ENCODE measurements around the gene CISD3. TPM values are rescaled to one million over a fixed set of nuclear protein-coding genes. Genes with fewer than 3 reads are reported as not detected.

CISD3 gene
- total and polyA plus RNA-seq, 4 donors = 4.5 to 152 (median 37.3) TPM

GRCh38 chr17:38713456-38714075 is 16.6 kb upstream of the CISD3 start:
- no peaks in the 10 kb centered on the region for H3K27me3 ChIP-seq (ENCODE audit: control insufficient read depth in 4 of 4, insufficient read depth in 4 of 4, low read length in 3 of 4)
- H3K4me1 ChIP-seq (ENCODE audit: control insufficient read depth in 4 of 4, insufficient read depth in 4 of 4, low read length in 3 of 4) = peaks cover 0 to 4% (median 0%) of the 10 kb centered on the region in 4 donors
- H3K36me3 ChIP-seq (ENCODE audit: control insufficient read depth in 4 of 4, insufficient read depth in 3 of 4, low read depth in 1 of 4, low read length in 3 of 4) = peaks cover 6 to 49% (median 15%) of the 10 kb centered on the region in 4 donors
- H3K4me3 ChIP-seq (ENCODE audit: low read depth in 1 of 3, low read length in 3 of 3) = no peak overlapping the region
- H3K9me3 ChIP-seq (ENCODE audit: control insufficient read depth in 4 of 4, low read length in 3 of 4) = no peaks in the 10 kb centered on the region
- TF ChIP-seq SP1 (IDR thresholded peaks at IDR 0.05) (no peak), RXRA (IDR thresholded peaks at IDR 0.05) (no peak), FOXA2 (IDR thresholded peaks at IDR 0.05) (no peak), HNF4A (conservative IDR thresholded peaks at IDR 0.05) (no peak)
- H3K27ac ChIP-seq (ENCODE audit: low read depth in 1 of 2, low read length in 2 of 2) = no peak overlapping the region
- no peak overlapping the region for H3K9ac ChIP-seq (ENCODE audit: low read depth in 1 of 2, low read length in 2 of 2)
- 87% methylated on average over 11 of the region's 11 CpGs for WGBS
- no peak for DNase-seq (ENCODE audit: low spot score)

DNA sequence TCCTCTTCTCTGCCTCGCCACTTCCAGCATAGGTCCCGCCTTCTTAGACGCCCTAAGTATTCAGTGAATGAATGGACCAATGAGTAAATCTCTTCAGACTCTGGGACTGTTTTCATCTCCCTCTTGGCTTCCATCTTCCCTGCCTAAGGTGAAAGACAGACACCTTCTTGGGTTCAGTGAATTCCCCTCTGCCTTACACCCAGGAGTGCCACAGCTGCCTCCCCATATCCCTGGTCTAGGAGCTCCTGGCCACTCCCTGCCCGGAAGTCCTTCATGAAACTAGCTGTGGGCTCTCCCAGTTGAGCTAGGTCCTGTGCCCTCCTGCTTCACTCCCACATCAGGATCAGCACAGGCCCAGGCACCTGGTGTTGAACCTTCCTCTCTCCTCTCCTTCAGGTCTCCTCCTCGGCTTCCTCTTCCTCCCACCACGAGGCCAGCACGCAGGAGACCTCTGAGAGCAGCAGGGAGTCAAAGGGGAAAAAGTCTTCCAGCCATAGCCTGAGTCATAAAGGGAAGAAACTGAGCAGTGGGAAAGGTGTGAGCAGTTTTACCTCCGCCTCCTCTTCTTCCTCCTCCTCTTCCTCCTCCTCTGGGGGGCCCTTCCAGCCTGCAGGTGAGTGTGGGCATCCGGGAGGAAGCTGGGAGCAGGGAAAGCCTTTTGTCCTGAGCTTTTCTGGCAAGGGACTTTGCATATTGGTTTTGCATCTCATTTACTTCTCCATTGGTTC is 14.8 kb upstream of the CISD3 start:
- Histone ChIP-seq H3K4me3 (ENCODE audit: low read depth in 1 of 3, low read length in 3 of 3) (no peak overlapping the region), H3K27me3 (ENCODE audit: control insufficient read depth in 4 of 4, insufficient read depth in 4 of 4, low read length in 3 of 4) (no peaks in the 10 kb centered on the region), H3K4me1 (ENCODE audit: control insufficient read depth in 4 of 4, insufficient read depth in 4 of 4, low read length in 3 of 4) (peaks cover 0 to 4% (median 0%) of the 10 kb centered on the region in 4 donors), H3K36me3 (ENCODE audit: control insufficient read depth in 4 of 4, insufficient read depth in 3 of 4, low read depth in 1 of 4, low read length in 3 of 4) (peaks cover 6 to 47% (median 15%) of the 10 kb centered on the region in 4 donors), H3K9ac (ENCODE audit: low read depth in 1 of 2, low read length in 2 of 2) (no peak overlapping the region), H3K27ac (ENCODE audit: low read depth in 1 of 2, low read length in 2 of 2) (no peak overlapping the region), H3K9me3 (ENCODE audit: control insufficient read depth in 4 of 4, low read length in 3 of 4) (no peaks in the 10 kb centered on the region)
- DNase-seq (ENCODE audit: low spot score) = no peak
- 91% methylated on average over 9 of the region's 9 CpGs for WGBS
- TF ChIP-seq SP1 (IDR thresholded peaks at IDR 0.05) (no peak), EGR1 (IDR thresholded peaks at IDR 0.05; ENCODE audit: low read depth in 2 of 2) (no peak), TAF1 (conservative IDR thresholded peaks at IDR 0.05) (no peak), RXRA (IDR thresholded peaks at IDR 0.05) (no peak), JUND (IDR thresholded peaks at IDR 0.05) (no peak), FOXA1 (IDR thresholded peaks at IDR 0.05) (no peak), FOXA2 (IDR thresholded peaks at IDR 0.05) (no peak), HNF4G (IDR thresholded peaks at IDR 0.05) (no peak), YY1 (IDR thresholded peaks at IDR 0.05) (no peak), RAD21 (IDR thresholded peaks at IDR 0.05) (no peak), GABPA (IDR thresholded peaks at IDR 0.05 in 1 of 2, conservative IDR thresholded peaks at IDR 0.05 in 1 of 2) (no peak)
- TF ChIP-seq, protein P1, sequence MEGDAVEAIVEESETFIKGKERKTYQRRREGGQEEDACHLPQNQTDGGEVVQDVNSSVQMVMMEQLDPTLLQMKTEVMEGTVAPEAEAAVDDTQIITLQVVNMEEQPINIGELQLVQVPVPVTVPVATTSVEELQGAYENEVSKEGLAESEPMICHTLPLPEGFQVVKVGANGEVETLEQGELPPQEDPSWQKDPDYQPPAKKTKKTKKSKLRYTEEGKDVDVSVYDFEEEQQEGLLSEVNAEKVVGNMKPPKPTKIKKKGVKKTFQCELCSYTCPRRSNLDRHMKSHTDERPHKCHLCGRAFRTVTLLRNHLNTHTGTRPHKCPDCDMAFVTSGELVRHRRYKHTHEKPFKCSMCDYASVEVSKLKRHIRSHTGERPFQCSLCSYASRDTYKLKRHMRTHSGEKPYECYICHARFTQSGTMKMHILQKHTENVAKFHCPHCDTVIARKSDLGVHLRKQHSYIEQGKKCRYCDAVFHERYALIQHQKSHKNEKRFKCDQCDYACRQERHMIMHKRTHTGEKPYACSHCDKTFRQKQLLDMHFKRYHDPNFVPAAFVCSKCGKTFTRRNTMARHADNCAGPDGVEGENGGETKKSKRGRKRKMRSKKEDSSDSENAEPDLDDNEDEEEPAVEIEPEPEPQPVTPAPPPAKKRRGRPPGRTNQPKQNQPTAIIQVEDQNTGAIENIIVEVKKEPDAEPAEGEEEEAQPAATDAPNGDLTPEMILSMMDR (IDR thresholded peaks at IDR 0.05; ENCODE audit: low read depth, low read length, missing input control) = no peak
- TF ChIP-seq, protein P2, sequence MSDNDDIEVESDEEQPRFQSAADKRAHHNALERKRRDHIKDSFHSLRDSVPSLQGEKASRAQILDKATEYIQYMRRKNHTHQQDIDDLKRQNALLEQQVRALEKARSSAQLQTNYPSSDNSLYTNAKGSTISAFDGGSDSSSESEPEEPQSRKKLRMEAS (IDR thresholded peaks at IDR 0.05) = no peak
- TF ChIP-seq, protein P3, sequence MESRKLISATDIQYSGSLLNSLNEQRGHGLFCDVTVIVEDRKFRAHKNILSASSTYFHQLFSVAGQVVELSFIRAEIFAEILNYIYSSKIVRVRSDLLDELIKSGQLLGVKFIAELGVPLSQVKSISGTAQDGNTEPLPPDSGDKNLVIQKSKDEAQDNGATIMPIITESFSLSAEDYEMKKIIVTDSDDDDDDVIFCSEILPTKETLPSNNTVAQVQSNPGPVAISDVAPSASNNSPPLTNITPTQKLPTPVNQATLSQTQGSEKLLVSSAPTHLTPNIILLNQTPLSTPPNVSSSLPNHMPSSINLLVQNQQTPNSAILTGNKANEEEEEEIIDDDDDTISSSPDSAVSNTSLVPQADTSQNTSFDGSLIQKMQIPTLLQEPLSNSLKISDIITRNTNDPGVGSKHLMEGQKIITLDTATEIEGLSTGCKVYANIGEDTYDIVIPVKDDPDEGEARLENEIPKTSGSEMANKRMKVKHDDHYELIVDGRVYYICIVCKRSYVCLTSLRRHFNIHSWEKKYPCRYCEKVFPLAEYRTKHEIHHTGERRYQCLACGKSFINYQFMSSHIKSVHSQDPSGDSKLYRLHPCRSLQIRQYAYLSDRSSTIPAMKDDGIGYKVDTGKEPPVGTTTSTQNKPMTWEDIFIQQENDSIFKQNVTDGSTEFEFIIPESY (IDR thresholded peaks at IDR 0.05) = no peak
- TF ChIP-seq, protein P4, sequence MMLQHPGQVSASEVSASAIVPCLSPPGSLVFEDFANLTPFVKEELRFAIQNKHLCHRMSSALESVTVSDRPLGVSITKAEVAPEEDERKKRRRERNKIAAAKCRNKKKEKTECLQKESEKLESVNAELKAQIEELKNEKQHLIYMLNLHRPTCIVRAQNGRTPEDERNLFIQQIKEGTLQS (IDR thresholded peaks at IDR 0.05) = no peak

All from liver (tissue), 9 donors.